GM12878 (cell line): ENCODE measurements around the gene MYG1. TPM values are rescaled to one million over a fixed set of nuclear protein-coding genes. Genes with fewer than 3 reads are reported as not detected.

ENCODE experiments used
- ATAC-seq: fragments of 200-7000 bp; cut with Tn5 transposase; 3 replicates; pipeline ENCODE4 v1.9.1; 2020; ENCODE audit warnings: mild to moderate bottlenecking, moderate library complexity
- BruUV-seq: library from RNA; stranded (reverse); fragments of 400-500 nt; replicated peaks from 2 replicates; lab custom pipeline; 2021; lab: Mats Ljungman, UMichigan
- CTCF ChIA-PET: fragments of 300-600 bp; sonication (Branson Sonifier 250); formaldehyde crosslinking; extraction: SDS; loops from one replicate; lab custom pipeline; 2021; ENCODE audit warnings: inconsistent platforms; lab: Yijun Ruan, JAX
- POLR2A ChIA-PET: fragments of 350-600 bp; formaldehyde crosslinking; extraction: SDS; loops from one replicate; lab custom pipeline; 2021; ENCODE audit warnings: inconsistent platforms; lab: Charles Lee
- RAD21 ChIA-PET: fragments of 300-600 bp; sonication (Branson Sonifier 250); formaldehyde crosslinking; loops from one replicate; lab custom pipeline; 2023; ENCODE audit warnings: antibody characterized with exemption; ENCODE audit not compliant: unreplicated experiment; lab: Charles Lee
- SMC1A ChIA-PET: fragments of 300-600 bp; sonication (Branson Sonifier 250); formaldehyde crosslinking; loops from one replicate; lab custom pipeline; 2023; ENCODE audit not compliant: unreplicated experiment, uncharacterized antibody; lab: Charles Lee
- DNase-seq: peaks from one replicate; pipeline ENCODE4 v3.0.0-alpha.2; 2011; ENCODE audit warnings: low read depth, low spot score
- FAIRE-seq: peaks from 3 replicates; lab custom pipeline; 2011; peaks lifted over from hg19 to GRCh38; lab: Jason Lieb, UNC
- H2AFZ ChIP-seq: 2 replicates; pipeline ENCODE4 v1.6.0; 2011; ENCODE audit warnings: low read depth, low read length, control low read depth; ENCODE audit not compliant: control insufficient read depth
- H3K27ac ChIP-seq: 2 replicates; pipeline ENCODE4 v1.5.1; 2011; ENCODE audit warnings: control low read depth; ENCODE audit not compliant: control insufficient read depth, insufficient read depth
- H3K27me3 ChIP-seq, 2 experiments: replicated peaks in 1 of 2; 2 replicates each; pipeline versions ENCODE4 v1.6.0 to v1.6.1; 2011; ENCODE audit warnings: low read length in 1 of 2; ENCODE audit not compliant: control insufficient read depth in 2 of 2, insufficient read depth in 2 of 2
- H3K36me3 ChIP-seq, 2 experiments: 2 replicates each; pipeline ENCODE4 v1.5.1; 2011; ENCODE audit warnings: low read length in 1 of 2; ENCODE audit not compliant: control insufficient read depth in 2 of 2, insufficient read depth in 2 of 2
- H3K4me1 ChIP-seq: 2 replicates; pipeline ENCODE4 v1.6.1; 2011; ENCODE audit warnings: mild to moderate bottlenecking, low read length, moderate library complexity, mixed read lengths; ENCODE audit not compliant: control insufficient read depth, insufficient read depth
- H3K4me2 ChIP-seq: 2 replicates; pipeline ENCODE4 v1.6.0; 2011; ENCODE audit warnings: control low read depth; ENCODE audit not compliant: control insufficient read depth, insufficient read depth
- H3K4me3 ChIP-seq: fragments of 200-600 bp; sonication (generic); 2 replicates; pipeline ENCODE4 v1.5.1; 2016
- H3K79me2 ChIP-seq: 2 replicates; pipeline ENCODE4 v1.6.0; 2011; ENCODE audit warnings: low read length; ENCODE audit not compliant: control insufficient read depth, insufficient read depth
- H3K9ac ChIP-seq: 2 replicates; pipeline ENCODE4 v1.8.0; 2011; ENCODE audit warnings: low read length, control low read depth, mixed read lengths; ENCODE audit not compliant: control insufficient read depth, insufficient read depth
- H3K9me3 ChIP-seq: replicated peaks from 3 replicates; pipeline ENCODE4 v1.5.1; 2011; ENCODE audit warnings: mild to moderate bottlenecking, low read length; ENCODE audit not compliant: control insufficient read depth, insufficient read depth
- H4K20me1 ChIP-seq: 2 replicates; pipeline ENCODE4 v1.6.0; 2011; ENCODE audit not compliant: control insufficient read depth, insufficient read depth
- ATF3 ChIP-seq: IDR thresholded peaks from 2 replicates; pipeline ENCODE4 v1.6.1; 2011; ENCODE audit warnings: low read depth, mild to moderate bottlenecking, low read length, moderate library complexity, borderline replicate concordance; ENCODE audit errors: extremely low read depth
- EED ChIP-seq: sonication (generic); IDR thresholded peaks from 2 replicates; pipeline ENCODE4 v1.6.1; 2016; ENCODE audit warnings: antibody characterized with exemption, low read depth
- EGR1 ChIP-seq, 2 experiments: IDR thresholded peaks; 1 replicate in 1 of 2; 2 replicates in 1 of 2; pipeline ENCODE4 v1.6.1; 2011 to 2012; ENCODE audit warnings: low read depth in 2 of 2, low read length in 2 of 2, borderline replicate concordance in 1 of 2, mild to moderate bottlenecking in 1 of 2, moderate library complexity in 1 of 2
- HCFC1 ChIP-seq: fragments of 150-350 bp; IDR thresholded peaks from 2 replicates; pipeline ENCODE4 v1.6.1; 2014; ENCODE audit warnings: low read length
- KDM1A ChIP-seq: fragments of 200-600 bp; sonication (generic); IDR thresholded peaks from 2 replicates; pipeline ENCODE4 v1.6.1; 2016; ENCODE audit warnings: borderline replicate concordance
- RB1 ChIP-seq: fragments of 450-650 bp; formaldehyde crosslinking; IDR thresholded peaks from 2 replicates; pipeline ENCODE4 v1.6.1; 2017; ENCODE audit warnings: mild to moderate bottlenecking, borderline replicate concordance
- SREBF1 ChIP-seq: IDR thresholded peaks from 2 replicates; pipeline ENCODE4 v1.6.1; 2012; ENCODE audit warnings: mild to moderate bottlenecking, low read length
- TARDBP ChIP-seq: IDR thresholded peaks from 2 replicates; pipeline ENCODE4 v1.6.1; 2016; ENCODE audit warnings: borderline replicate concordance
- USF2 ChIP-seq: IDR thresholded peaks from 2 replicates; pipeline ENCODE4 v1.6.1; 2011; ENCODE audit warnings: low read depth, low read length, improper control_type of control experiment, borderline replicate concordance
- WGBS: methylation state at CpG from one replicate; pipeline ENCODE4 v1.1.6; 2016; ENCODE audit warnings: low lambda C conversion rate; ENCODE audit not compliant: insufficient replicate concordance, insufficient coverage; ENCODE audit errors: missing lambda C conversion rate; 5-methylcytosine and 5-hydroxymethylcytosine counted together
- in situ Hi-C: fragments of 300-500 bp; cut with MboI; formaldehyde crosslinking; loops from 9 replicates; pipeline ENCODE4 v1.14.3; 2018; ENCODE audit warnings: mixed read lengths
- intact Hi-C: fragments of 100-400 bp; cut with micrococcal nuclease; formaldehyde crosslinking; loops from one replicate; pipeline ENCODE4 v1.14.2; 2022; ENCODE audit not compliant: unreplicated experiment
- polyA plus RNA-seq, 11 experiments: library from polyadenylated mRNA; depleted of rRNA in 4 of 11; unstranded in 6 of 11; stranded (reverse) in 5 of 11; fragments of >200 nt; fragmentation: Nextera tagmentation in 4 of 11; fragmentation: Illumina TruSeq in 1 of 11; extraction: Ambion mirVana in 4 of 11; extraction: Trizol in 1 of 11; gene quantifications; 1 replicate in 1 of 11; 2 replicates in 10 of 11; pipeline versions ENCODE4 v1.2.1 to v1.2.3, GENCODE V29; 2011 to 2016; ENCODE audit warnings: inconsistent platforms in 2 of 11, missing spikeins in 2 of 11, low read depth in 1 of 11
- total RNA-seq, 4 experiments: library from RNA; depleted of rRNA in 3 of 4; stranded (reverse); fragments of >200 nt in 3 of 4; fragmentation: Illumina TruSeq in 1 of 4; extraction: Trizol in 1 of 4; gene quantifications; 2 replicates each; pipeline versions ENCODE4 v1.2.1 to v1.2.3, GENCODE V29; 2013 to 2021
- TF ChIP-seq, protein P1 (sequence below): fragments of 450-650 bp; formaldehyde crosslinking; IDR thresholded peaks from 2 replicates; pipeline ENCODE4 v1.5.0; 2022; ENCODE audit warnings: mild to moderate bottlenecking, missing genetic modification characterization
- TF ChIP-seq, protein P2 (sequence below): fragments of 450-650 bp; IDR thresholded peaks from 2 replicates; pipeline ENCODE4 v1.6.1; 2017; ENCODE audit warnings: mild to moderate bottlenecking
- TF ChIP-seq, protein P3 (sequence below): IDR thresholded peaks from 2 replicates; pipeline ENCODE4 v1.6.1; 2012; ENCODE audit warnings: improper control_type of control experiment, low read depth, low read length; ENCODE audit not compliant: insufficient replicate concordance

Gene MYG1
- total and polyA plus RNA-seq, 10 of the 15 experiments (the other 5 are each of a cell fraction or from before 2014, with no cell fraction given): 20.7 to 81.0 (median 49.4) TPM

GRCh38 chr12:53302903-53303302 lies 3.4 kb downstream of the MYG1 start:
- Histone ChIP-seq H3K4me3 (no peak overlapping the region), H3K9me3 (no peaks in the 10 kb centered on the region), H3K27ac (no peak overlapping the region), H3K4me1 (peaks cover 13% of the 10 kb centered on the region), H3K9ac (no peak overlapping the region), H4K20me1 (no peaks in the 10 kb centered on the region), H3K79me2 (peaks cover 15% of the 10 kb centered on the region), H3K36me3 (peaks cover 17 to 21% of the 10 kb centered on the region in 2 experiments), H3K27me3 (no peaks in the 10 kb centered on the region), H3K4me2 (no peak overlapping the region; the same call in 1 of the 2 replicates), H2AFZ (no peak overlapping the region)
- 88% methylated on average over 5 of the region's 5 CpGs for WGBS
- SMC1A ChIA-PET: interaction anchor here (0.5 to 1.2 kb wide), 2 partner anchors 17 to 147 kb away, joined by 3 to 4 read pairs; no protein-coding TSS in a partner anchor
- RAD21 ChIA-PET: no interaction called here
- CTCF ChIA-PET: interaction anchor here (1.5 to 11.9 kb wide), 3 partner anchors 20 to 143 kb away, joined by 3 to 142 read pairs (median 3); partner anchors contain the start of gene AAAS
- ATAC-seq (no peak), FAIRE-seq (no peak), DNase-seq (no peak)
- intact Hi-C loops: no loop called here
- POLR2A ChIA-PET: interaction anchor here (0.6 to 1.0 kb wide), 2 partner anchors 17 to 284 kb away, joined by 3 read pairs; no protein-coding TSS in a partner anchor
- in situ Hi-C loops: no loop called here
- no TSS peak for BruUV-seq
- TF ChIP-seq KDM1A (no peak), SREBF1 (no peak), EED (no peak), RB1 (no peak), ATF3 (no peak), USF2 (no peak), HCFC1 (no peak), TARDBP (no peak), EGR1 (IDR thresholded peaks at IDR 0.05; ENCODE audit: borderline replicate concordance in 1 of 2, low read depth in 2 of 2, low read length in 2 of 2) (no peak)
- TF ChIP-seq, protein P1, sequence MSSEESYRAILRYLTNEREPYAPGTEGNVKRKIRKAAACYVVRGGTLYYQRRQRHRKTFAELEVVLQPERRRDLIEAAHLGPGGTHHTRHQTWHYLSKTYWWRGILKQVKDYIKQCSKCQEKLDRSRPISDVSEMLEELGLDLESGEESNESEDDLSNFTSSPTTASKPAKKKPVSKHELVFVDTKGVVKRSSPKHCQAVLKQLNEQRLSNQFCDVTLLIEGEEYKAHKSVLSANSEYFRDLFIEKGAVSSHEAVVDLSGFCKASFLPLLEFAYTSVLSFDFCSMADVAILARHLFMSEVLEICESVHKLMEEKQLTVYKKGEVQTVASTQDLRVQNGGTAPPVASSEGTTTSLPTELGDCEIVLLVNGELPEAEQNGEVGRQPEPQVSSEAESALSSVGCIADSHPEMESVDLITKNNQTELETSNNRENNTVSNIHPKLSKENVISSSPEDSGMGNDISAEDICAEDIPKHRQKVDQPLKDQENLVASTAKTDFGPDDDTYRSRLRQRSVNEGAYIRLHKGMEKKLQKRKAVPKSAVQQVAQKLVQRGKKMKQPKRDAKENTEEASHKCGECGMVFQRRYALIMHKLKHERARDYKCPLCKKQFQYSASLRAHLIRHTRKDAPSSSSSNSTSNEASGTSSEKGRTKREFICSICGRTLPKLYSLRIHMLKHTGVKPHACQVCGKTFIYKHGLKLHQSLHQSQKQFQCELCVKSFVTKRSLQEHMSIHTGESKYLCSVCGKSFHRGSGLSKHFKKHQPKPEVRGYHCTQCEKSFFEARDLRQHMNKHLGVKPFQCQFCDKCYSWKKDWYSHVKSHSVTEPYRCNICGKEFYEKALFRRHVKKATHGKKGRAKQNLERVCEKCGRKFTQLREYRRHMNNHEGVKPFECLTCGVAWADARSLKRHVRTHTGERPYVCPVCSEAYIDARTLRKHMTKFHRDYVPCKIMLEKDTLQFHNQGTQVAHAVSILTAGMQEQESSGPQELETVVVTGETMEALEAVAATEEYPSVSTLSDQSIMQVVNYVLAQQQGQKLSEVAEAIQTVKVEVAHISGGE (CRISPR knock-in tag): no peak
- TF ChIP-seq, protein P2, sequence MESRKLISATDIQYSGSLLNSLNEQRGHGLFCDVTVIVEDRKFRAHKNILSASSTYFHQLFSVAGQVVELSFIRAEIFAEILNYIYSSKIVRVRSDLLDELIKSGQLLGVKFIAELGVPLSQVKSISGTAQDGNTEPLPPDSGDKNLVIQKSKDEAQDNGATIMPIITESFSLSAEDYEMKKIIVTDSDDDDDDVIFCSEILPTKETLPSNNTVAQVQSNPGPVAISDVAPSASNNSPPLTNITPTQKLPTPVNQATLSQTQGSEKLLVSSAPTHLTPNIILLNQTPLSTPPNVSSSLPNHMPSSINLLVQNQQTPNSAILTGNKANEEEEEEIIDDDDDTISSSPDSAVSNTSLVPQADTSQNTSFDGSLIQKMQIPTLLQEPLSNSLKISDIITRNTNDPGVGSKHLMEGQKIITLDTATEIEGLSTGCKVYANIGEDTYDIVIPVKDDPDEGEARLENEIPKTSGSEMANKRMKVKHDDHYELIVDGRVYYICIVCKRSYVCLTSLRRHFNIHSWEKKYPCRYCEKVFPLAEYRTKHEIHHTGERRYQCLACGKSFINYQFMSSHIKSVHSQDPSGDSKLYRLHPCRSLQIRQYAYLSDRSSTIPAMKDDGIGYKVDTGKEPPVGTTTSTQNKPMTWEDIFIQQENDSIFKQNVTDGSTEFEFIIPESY: no peak
- TF ChIP-seq, protein P3, sequence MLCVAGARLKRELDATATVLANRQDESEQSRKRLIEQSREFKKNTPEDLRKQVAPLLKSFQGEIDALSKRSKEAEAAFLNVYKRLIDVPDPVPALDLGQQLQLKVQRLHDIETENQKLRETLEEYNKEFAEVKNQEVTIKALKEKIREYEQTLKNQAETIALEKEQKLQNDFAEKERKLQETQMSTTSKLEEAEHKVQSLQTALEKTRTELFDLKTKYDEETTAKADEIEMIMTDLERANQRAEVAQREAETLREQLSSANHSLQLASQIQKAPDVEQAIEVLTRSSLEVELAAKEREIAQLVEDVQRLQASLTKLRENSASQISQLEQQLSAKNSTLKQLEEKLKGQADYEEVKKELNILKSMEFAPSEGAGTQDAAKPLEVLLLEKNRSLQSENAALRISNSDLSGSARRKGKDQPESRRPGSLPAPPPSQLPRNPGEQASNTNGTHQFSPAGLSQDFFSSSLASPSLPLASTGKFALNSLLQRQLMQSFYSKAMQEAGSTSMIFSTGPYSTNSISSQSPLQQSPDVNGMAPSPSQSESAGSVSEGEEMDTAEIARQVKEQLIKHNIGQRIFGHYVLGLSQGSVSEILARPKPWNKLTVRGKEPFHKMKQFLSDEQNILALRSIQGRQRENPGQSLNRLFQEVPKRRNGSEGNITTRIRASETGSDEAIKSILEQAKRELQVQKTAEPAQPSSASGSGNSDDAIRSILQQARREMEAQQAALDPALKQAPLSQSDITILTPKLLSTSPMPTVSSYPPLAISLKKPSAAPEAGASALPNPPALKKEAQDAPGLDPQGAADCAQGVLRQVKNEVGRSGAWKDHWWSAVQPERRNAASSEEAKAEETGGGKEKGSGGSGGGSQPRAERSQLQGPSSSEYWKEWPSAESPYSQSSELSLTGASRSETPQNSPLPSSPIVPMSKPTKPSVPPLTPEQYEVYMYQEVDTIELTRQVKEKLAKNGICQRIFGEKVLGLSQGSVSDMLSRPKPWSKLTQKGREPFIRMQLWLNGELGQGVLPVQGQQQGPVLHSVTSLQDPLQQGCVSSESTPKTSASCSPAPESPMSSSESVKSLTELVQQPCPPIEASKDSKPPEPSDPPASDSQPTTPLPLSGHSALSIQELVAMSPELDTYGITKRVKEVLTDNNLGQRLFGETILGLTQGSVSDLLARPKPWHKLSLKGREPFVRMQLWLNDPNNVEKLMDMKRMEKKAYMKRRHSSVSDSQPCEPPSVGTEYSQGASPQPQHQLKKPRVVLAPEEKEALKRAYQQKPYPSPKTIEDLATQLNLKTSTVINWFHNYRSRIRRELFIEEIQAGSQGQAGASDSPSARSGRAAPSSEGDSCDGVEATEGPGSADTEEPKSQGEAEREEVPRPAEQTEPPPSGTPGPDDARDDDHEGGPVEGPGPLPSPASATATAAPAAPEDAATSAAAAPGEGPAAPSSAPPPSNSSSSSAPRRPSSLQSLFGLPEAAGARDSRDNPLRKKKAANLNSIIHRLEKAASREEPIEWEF: no peak
